Cardiac muscle cell (in vitro differentiated cells and primary cell): ENCODE results near the gene FBXO41. TPM values are rescaled to one million over a fixed set of nuclear protein-coding genes. Genes with fewer than 3 reads are reported as not detected.

Source experiments
- DNase-seq, 2 donors: peaks; one replicate each; pipeline versions ENCODE4 v3.0.0 to v3.0.0-alpha.2; 2010 to 2017; ENCODE audit warnings: low read depth in 1 of 2, low spot score in 1 of 2
- H3K27ac ChIP-seq: fragments of 200-600 bp; sonication (generic); 2 replicates; pipeline ENCODE4 v1.5.1; 2016
- H3K27me3 ChIP-seq: fragments of 200-600 bp; sonication (generic); 2 replicates; pipeline ENCODE4 v1.6.0; 2016; ENCODE audit warnings: control low read depth
- H3K36me3 ChIP-seq: fragments of 200-600 bp; sonication (generic); 2 replicates; pipeline ENCODE4 v1.5.1; 2016; ENCODE audit warnings: control low read depth
- H3K4me1 ChIP-seq: fragments of 200-600 bp; sonication (generic); 2 replicates; pipeline ENCODE4 v1.8.1; 2017; ENCODE audit warnings: low read depth, mild to moderate bottlenecking, mixed run types
- H3K4me3 ChIP-seq: fragments of 200-600 bp; sonication (generic); 2 replicates; pipeline ENCODE4 v1.5.1; 2016; ENCODE audit warnings: mild to moderate bottlenecking
- H3K9me3 ChIP-seq: fragments of 200-600 bp; sonication (generic); 2 replicates; pipeline ENCODE4 v1.5.1; 2017; ENCODE audit warnings: low read depth, mild to moderate bottlenecking, control low read depth
- polyA plus RNA-seq: library from polyadenylated mRNA; unstranded; fragments of >200 nt; fragmentation: Nextera tagmentation; extraction: Ambion mirVana; gene quantifications from 2 replicates; pipeline ENCODE4 v1.2.1, GENCODE V29; 2016
- total RNA-seq: library from RNA; depleted of rRNA; stranded (reverse); fragments of >200 nt; gene quantifications from 2 replicates; pipeline ENCODE4 v1.2.3, GENCODE V29; 2016
- TF ChIP-seq, protein P1 (sequence below): IDR thresholded peaks from 2 replicates; pipeline ENCODE4 v1.5.1; 2012; ENCODE audit warnings: low read depth, mild to moderate bottlenecking, low read length

FBXO41 gene
- total and polyA plus RNA-seq, 2 experiments from 2014 or later, result 1.0 to 4.1 TPM

DNA sequence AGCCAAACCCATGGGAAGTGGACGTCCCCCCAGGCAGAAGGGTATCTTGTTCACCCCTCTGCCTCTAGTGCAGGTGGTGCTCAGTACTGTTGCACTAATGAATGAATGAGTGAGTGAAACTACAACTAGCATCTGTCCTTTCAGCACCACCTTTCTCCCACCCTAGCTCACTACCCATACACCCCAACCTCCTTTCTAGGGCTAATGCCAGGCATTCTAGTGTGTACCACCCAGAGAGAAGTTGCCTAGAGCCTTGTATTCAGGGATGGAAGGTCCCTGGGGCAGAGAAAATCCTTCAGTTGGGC is 27.7 kb downstream of the FBXO41 start:
- Histone ChIP-seq H3K4me1 (no peaks in the 10 kb centered on the region), H3K27me3 (no peaks in the 10 kb centered on the region), H3K4me3 (no peak overlapping the region), H3K27ac (no peak overlapping the region), H3K9me3 (no peaks in the 10 kb centered on the region), H3K36me3 (peaks cover 19% of the 10 kb centered on the region)
- TF ChIP-seq, protein P1, sequence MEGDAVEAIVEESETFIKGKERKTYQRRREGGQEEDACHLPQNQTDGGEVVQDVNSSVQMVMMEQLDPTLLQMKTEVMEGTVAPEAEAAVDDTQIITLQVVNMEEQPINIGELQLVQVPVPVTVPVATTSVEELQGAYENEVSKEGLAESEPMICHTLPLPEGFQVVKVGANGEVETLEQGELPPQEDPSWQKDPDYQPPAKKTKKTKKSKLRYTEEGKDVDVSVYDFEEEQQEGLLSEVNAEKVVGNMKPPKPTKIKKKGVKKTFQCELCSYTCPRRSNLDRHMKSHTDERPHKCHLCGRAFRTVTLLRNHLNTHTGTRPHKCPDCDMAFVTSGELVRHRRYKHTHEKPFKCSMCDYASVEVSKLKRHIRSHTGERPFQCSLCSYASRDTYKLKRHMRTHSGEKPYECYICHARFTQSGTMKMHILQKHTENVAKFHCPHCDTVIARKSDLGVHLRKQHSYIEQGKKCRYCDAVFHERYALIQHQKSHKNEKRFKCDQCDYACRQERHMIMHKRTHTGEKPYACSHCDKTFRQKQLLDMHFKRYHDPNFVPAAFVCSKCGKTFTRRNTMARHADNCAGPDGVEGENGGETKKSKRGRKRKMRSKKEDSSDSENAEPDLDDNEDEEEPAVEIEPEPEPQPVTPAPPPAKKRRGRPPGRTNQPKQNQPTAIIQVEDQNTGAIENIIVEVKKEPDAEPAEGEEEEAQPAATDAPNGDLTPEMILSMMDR, result no peak
- DNase-seq, result no peak

DNA sequence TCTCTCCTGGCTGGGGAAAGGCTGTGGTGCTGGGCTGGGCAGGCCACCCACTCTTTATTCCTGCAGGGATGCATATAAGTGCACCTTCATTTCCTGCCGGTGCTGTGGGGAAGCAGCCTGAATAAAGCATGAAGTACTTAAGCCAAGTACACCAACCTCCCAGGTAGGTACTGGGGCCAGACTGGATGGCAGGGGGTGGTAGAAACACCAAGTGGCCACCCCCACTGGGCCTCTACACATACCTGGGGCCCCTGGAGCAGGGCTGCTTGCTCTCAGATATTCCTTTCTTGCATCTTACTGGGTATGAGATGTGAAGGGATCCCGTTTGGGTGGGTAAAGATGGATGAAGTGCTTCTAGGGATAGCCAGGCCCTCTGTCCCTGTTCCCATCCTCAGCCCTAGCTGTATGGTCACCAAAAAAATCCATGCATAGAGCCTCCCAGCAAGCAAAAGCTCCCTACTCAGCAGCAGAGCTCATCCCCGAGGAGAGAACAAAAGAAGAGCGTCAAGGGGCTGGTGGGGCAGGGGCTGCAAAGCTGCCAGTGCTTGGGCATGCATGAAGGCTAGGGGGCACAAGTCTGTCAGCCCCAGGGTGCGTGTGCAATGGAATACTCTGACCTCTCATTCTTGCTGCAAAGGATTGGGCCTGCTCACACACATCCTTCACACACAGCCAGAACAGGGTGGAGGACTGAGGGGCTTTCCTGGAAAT is 28.2 kb downstream of the FBXO41 start:
- H3K27ac ChIP-seq, result no peak overlapping the region
- H3K4me1 ChIP-seq, result no peaks in the 10 kb centered on the region
- H3K36me3 ChIP-seq, result peaks cover 20% of the 10 kb centered on the region
- TF ChIP-seq, protein P1, result no peak
- H3K27me3 ChIP-seq, result no peaks in the 10 kb centered on the region
- DNase-seq, result no peak
- no peak overlapping the region for H3K4me3 ChIP-seq
- no peaks in the 10 kb centered on the region for H3K9me3 ChIP-seq

DNA sequence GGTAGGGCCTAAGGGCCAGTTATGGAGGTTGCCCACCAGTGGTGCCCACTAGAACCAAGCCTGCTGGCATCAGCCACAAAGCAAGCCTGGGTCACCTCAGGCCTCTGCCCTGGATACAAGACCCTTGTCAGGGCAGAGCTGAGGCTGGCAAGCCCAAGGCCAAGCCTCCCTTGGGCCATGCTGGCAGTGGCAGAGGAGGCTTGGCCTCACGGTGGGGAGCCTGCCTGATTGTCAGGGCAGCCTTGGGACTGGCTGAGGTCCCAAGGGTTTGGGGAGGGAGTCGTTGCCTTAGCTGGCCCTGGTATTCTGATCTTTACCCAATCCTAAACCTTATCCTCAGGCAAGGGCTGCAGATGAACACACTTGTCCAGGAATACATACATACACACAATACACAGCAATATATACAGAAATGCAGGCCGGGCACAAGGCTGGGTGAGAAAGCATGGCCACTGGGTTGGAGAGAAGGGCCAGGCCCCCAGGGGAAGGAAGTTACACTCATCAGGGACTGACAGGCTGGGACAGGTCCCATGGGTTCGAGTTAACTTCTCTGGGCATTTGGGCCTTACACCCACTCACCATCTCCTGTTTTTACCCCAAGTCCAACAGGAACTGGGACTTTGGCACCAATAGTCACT is 29.2 kb downstream of the FBXO41 start:
- Histone ChIP-seq H3K36me3 (peaks cover 30% of the 10 kb centered on the region), H3K4me3 (no peak overlapping the region), H3K9me3 (no peaks in the 10 kb centered on the region), H3K4me1 (no peaks in the 10 kb centered on the region), H3K27ac (no peak overlapping the region), H3K27me3 (no peaks in the 10 kb centered on the region)
- DNase-seq, result no peak
- TF ChIP-seq, protein P1, result no peak

DNA sequence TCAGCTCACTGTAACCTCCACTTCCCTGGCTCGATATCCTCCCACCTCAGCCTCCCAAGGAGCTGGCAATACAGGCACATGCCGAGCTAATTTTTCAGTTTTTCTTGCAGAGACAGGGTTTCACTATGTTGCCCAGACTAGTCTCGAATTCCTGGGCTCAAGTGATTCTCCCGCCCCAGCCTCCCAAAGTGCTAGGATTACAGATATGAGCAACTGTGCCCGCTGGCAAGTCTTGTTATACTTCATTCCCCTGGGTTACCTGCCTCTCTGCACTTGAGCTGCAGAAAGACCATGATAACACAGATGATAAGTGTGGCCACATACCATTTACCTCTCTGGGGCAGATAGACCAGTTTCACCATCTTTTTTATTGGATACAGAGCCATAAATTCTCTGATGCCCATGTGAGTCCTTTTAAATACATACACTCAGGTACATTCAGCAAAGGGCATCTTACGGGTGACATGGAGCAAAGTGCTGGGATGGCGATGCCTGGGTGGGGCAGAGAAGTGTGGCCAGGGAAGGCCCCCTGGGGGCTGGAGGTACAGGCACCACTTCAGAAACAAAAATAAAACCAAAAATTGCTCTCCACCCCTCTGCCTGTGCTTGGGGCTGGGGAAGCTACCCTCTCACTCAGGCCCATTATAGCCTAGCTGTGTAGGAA is 29.8 kb downstream of the FBXO41 start:
- TF ChIP-seq, protein P1, result no peak
- no peak for DNase-seq
- H3K27me3 ChIP-seq, result no peaks in the 10 kb centered on the region
- H3K36me3 ChIP-seq, result peaks cover 36% of the 10 kb centered on the region
- H3K4me1 ChIP-seq, result no peaks in the 10 kb centered on the region
- no peak overlapping the region for H3K4me3 ChIP-seq
- no peak overlapping the region for H3K27ac ChIP-seq
- no peaks in the 10 kb centered on the region for H3K9me3 ChIP-seq

DNA sequence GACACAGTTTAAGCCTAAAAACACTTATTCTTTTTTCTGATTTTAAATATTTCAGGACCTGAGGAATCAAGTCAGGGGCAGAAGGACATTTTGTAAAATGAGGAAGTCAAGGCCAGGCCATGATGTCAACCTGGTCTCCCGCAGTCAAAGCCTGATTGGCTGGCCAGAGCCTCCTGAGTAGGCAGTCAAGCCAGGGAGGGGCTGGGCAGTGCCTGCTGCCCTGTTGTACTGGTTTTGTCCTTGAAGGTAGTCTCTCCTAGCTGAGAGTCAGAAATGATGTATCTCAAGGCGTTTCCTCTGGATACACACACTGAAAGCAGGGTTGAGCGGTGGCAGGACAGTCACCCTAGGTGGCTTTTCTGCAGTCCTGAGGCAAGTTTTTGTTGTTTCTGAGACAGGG is 30.4 kb downstream of the FBXO41 start:
- Histone ChIP-seq H3K27me3 (no peaks in the 10 kb centered on the region), H3K9me3 (no peaks in the 10 kb centered on the region), H3K36me3 (peaks cover 42% of the 10 kb centered on the region), H3K4me3 (no peak overlapping the region), H3K27ac (no peak overlapping the region), H3K4me1 (no peaks in the 10 kb centered on the region)
- TF ChIP-seq, protein P1, result no peak
- no peak for DNase-seq
